Keratinocyte (primary cell): ENCODE data around the gene HOXC5. TPM values are rescaled to one million over a fixed set of nuclear protein-coding genes. Genes with fewer than 3 reads are reported as not detected.
A peak's percentile ranks its signal among the peaks of the same experiment; 100 is the strongest.

Experiments
- DNase-seq: peaks from one replicate; pipeline ENCODE4 v3.0.0-alpha.2; 2011; ENCODE audit warnings: low read depth, missing footprints, low spot score
- FAIRE-seq: peaks from 2 replicates; lab custom pipeline; 2011; peaks lifted over from hg19 to GRCh38; lab: Jason Lieb, UNC
- H2AFZ ChIP-seq: 2 replicates; pipeline ENCODE4 v1.6.0; 2012; ENCODE audit warnings: low read length, control low read depth, inconsistent platforms; ENCODE audit not compliant: control insufficient read depth
- H3K27ac ChIP-seq: 2 replicates; pipeline ENCODE4 v1.5.1; 2011; ENCODE audit warnings: low read length; ENCODE audit not compliant: control insufficient read depth, insufficient read depth
- H3K27me3 ChIP-seq: 3 replicates; pipeline ENCODE4 v1.6.0; 2011; ENCODE audit warnings: low read length; ENCODE audit not compliant: control insufficient read depth, insufficient read depth; ENCODE audit errors: extremely low read depth
- H3K36me3 ChIP-seq, 2 experiments: 2 replicates in 1 of 2; 3 replicates in 1 of 2; pipeline ENCODE4 v1.5.1; 2011; ENCODE audit warnings: low read length in 2 of 2, mild to moderate bottlenecking in 1 of 2; ENCODE audit not compliant: control insufficient read depth in 2 of 2, insufficient read depth in 2 of 2; ENCODE audit errors: extremely low read depth in 1 of 2
- H3K4me1 ChIP-seq: 3 replicates; pipeline ENCODE4 v1.5.1; 2011; ENCODE audit warnings: low read length; ENCODE audit not compliant: control insufficient read depth, insufficient read depth; ENCODE audit errors: extremely low read depth
- H3K4me2 ChIP-seq: 3 replicates; pipeline ENCODE4 v1.6.0; 2011; ENCODE audit warnings: low read depth, low read length; ENCODE audit not compliant: control insufficient read depth, insufficient read depth; ENCODE audit errors: extremely low read depth
- H3K4me3 ChIP-seq, 3 experiments: fragments of 200-600 bp in 1 of 3; sonication (generic) in 1 of 3; 2 replicates in 2 of 3; 3 replicates in 1 of 3; pipeline ENCODE4 v1.5.1; 2011 to 2016; ENCODE audit warnings: low read length in 3 of 3, mild to moderate bottlenecking in 3 of 3, control low read depth in 2 of 3, inconsistent platforms in 1 of 3, low read depth in 1 of 3, mixed read lengths in 1 of 3, mixed run types in 1 of 3, moderate library complexity in 1 of 3; ENCODE audit not compliant: control insufficient read depth in 2 of 3, insufficient read depth in 2 of 3; ENCODE audit errors: extremely low read depth in 1 of 3
- H3K79me2 ChIP-seq: 2 replicates; pipeline ENCODE4 v1.6.0; 2012; ENCODE audit warnings: low read length; ENCODE audit not compliant: control insufficient read depth, insufficient read depth
- H3K9ac ChIP-seq: 3 replicates; pipeline ENCODE4 v1.6.0; 2011; ENCODE audit warnings: low read length; ENCODE audit not compliant: control insufficient read depth, insufficient read depth; ENCODE audit errors: extremely low read depth
- H3K9me1 ChIP-seq: 3 replicates; pipeline ENCODE4 v1.6.0; 2011; ENCODE audit warnings: low read length; ENCODE audit not compliant: control insufficient read depth, insufficient read depth; ENCODE audit errors: extremely low read depth
- H3K9me3 ChIP-seq: 2 replicates; pipeline ENCODE4 v1.5.1; 2012; ENCODE audit warnings: low read depth, low read length; ENCODE audit not compliant: control insufficient read depth
- H4K20me1 ChIP-seq: 3 replicates; pipeline ENCODE4 v1.6.0; 2011; ENCODE audit warnings: low read length; ENCODE audit not compliant: control insufficient read depth, insufficient read depth; ENCODE audit errors: extremely low read depth
- EZH2 ChIP-seq: IDR thresholded peaks from one replicate; pipeline ENCODE4 v1.6.1; 2012; ENCODE audit warnings: inconsistent platforms, mild to moderate bottlenecking, low read length, moderate library complexity
- dilution Hi-C: fragments of 300-500 bp; cut with MboI; formaldehyde crosslinking; loops from one replicate; pipeline ENCODE4 v1.7.0; 2020; ENCODE audit warnings: low sequenced_read_pairs; ENCODE audit not compliant: extremely low pct_ligation_motif_present
- polyA plus RNA-seq, 5 experiments: library from polyadenylated mRNA; depleted of rRNA in 3 of 5; stranded (reverse) in 3 of 5; stranded (forward) in 1 of 5; unstranded in 1 of 5; fragments of >200 nt; gene quantifications; 1 replicate in 1 of 5; 2 replicates in 3 of 5; 3 replicates in 1 of 5; pipeline versions ENCODE4 v1.2.1 to v1.2.3, GENCODE V29; 2011 to 2012; ENCODE audit warnings: missing spikeins in 2 of 5, low read depth in 1 of 5, low replicate concordance in 1 of 5
- TF ChIP-seq, protein P1 (sequence below), 3 experiments: IDR thresholded peaks in 1 of 3; conservative IDR thresholded peaks in 1 of 3; optimal IDR thresholded peaks in 1 of 3; 2 replicates in 2 of 3; 3 replicates in 1 of 3; pipeline versions ENCODE3 to v1.5.1; 2011; ENCODE audit warnings: low read length in 3 of 3, mild to moderate bottlenecking in 3 of 3, moderate library complexity in 2 of 3, control low read depth in 1 of 3, inconsistent platforms in 1 of 3; ENCODE audit not compliant: insufficient read depth in 2 of 3; ENCODE audit errors: extremely low read depth in 1 of 3

HOXC5 gene
- polyA plus RNA-seq, 1 donor (not counting 4 experiments of a cell fraction or from before 2014, with no cell fraction given), result 0.18 TPM

DNA sequence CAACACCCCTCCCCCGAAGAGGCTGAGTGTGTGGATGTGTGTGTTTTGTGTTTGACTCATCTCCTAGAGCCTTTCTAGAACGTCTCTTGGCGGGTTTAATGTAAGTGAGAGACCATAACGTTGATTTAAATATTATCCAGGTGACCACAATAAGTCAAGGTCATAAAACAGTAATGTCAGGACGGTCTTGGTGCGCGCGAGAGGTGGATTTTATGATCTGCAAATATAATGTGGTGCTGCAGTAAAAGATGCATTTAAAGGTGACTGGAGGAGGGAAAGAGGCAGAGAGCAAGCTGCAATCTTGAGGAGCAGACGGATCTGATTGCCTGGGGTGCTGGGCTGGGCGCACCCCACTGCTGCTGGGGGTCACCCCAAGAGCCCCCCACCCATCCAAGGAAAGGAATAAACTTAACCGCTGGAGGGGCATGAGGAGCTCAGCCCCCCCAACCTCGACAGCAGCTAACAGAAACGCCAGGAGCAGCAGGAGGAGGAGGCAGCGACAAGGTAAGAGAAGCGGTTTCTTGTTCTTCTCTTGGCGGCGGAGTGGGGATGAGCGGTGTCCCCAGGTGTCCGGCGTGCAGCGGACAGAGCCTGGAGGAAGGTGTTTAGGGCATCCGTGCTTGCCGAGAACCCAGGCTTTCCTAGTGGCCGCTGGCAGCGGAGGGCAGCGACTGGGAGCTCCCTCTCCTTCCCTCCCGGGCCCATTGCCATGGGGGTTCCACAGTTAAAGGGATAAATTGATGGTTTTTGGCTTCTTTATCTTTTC lies 42.4 kb upstream of the HOXC5 start:
- H3K4me3 ChIP-seq, result no peak overlapping the region
- DNase-seq (no peak), FAIRE-seq (no peak)
- H3K79me2 ChIP-seq, result peaks cover 97% of the 10 kb centered on the region
- peak overlapping the region; percentile 12 for H3K4me2 ChIP-seq
- no peak overlapping the region for H3K9ac ChIP-seq
- H3K36me3 ChIP-seq, result peaks cover 0 to 2% of the 10 kb centered on the region in 2 experiments
- H3K27ac ChIP-seq, result no peak overlapping the region
- H3K9me3 ChIP-seq, result no peaks in the 10 kb centered on the region
- H3K4me1 ChIP-seq, result peaks cover 35% of the 10 kb centered on the region
- no peaks in the 10 kb centered on the region for H4K20me1 ChIP-seq
- H3K27me3 ChIP-seq, result no peaks in the 10 kb centered on the region
- H3K9me1 ChIP-seq, result no peaks in the 10 kb centered on the region
- no peak overlapping the region for H2AFZ ChIP-seq
- dilution Hi-C loops, result no loop called here
- TF ChIP-seq EZH2, result no peak
- TF ChIP-seq, protein P1, sequence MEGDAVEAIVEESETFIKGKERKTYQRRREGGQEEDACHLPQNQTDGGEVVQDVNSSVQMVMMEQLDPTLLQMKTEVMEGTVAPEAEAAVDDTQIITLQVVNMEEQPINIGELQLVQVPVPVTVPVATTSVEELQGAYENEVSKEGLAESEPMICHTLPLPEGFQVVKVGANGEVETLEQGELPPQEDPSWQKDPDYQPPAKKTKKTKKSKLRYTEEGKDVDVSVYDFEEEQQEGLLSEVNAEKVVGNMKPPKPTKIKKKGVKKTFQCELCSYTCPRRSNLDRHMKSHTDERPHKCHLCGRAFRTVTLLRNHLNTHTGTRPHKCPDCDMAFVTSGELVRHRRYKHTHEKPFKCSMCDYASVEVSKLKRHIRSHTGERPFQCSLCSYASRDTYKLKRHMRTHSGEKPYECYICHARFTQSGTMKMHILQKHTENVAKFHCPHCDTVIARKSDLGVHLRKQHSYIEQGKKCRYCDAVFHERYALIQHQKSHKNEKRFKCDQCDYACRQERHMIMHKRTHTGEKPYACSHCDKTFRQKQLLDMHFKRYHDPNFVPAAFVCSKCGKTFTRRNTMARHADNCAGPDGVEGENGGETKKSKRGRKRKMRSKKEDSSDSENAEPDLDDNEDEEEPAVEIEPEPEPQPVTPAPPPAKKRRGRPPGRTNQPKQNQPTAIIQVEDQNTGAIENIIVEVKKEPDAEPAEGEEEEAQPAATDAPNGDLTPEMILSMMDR (optimal IDR thresholded peaks at IDR 0.05 in 1 of 3, IDR thresholded peaks at IDR 0.05 in 1 of 3, conservative IDR thresholded peaks at IDR 0.05 in 1 of 3; ENCODE audit: extremely low read depth in 1 of 3, insufficient read depth in 2 of 3, low read length in 3 of 3), result no peak

DNA sequence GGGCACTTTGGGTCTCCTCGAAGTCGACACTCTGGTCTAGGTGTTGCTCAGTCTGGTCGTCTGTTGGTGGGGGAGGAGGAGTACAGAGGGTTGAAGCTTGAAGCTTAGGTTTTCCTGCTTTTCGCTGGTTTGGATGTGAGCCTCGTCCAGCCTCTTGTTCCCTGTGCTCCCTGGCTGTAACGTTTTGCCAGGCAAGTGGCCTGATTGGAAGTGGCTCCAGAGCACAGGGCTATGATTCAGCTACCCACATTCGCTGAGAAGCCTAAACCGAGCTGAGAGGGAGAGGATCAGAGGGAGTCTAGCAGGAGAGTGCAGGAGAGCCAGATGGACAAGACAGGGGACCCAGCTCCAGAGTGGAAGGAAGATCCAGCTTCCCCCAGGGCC lies 41.8 kb upstream of the HOXC5 start:
- Histone ChIP-seq H3K36me3 (peaks cover 0 to 2% of the 10 kb centered on the region in 2 experiments), H4K20me1 (no peaks in the 10 kb centered on the region), H3K79me2 (peaks cover 97% of the 10 kb centered on the region), H3K27ac (no peak overlapping the region), H3K4me3 (no peak overlapping the region), H3K27me3 (no peaks in the 10 kb centered on the region), H3K9me1 (no peaks in the 10 kb centered on the region), H3K4me1 (peaks cover 35% of the 10 kb centered on the region), H3K9ac (no peak overlapping the region), H3K9me3 (no peaks in the 10 kb centered on the region), H2AFZ (no peak overlapping the region), H3K4me2 (peak overlapping the region; percentile 12)
- dilution Hi-C loops, result no loop called here
- DNase-seq (no peak), FAIRE-seq (no peak)
- TF ChIP-seq, protein P1 (optimal IDR thresholded peaks at IDR 0.05 in 1 of 3, IDR thresholded peaks at IDR 0.05 in 1 of 3, conservative IDR thresholded peaks at IDR 0.05 in 1 of 3; ENCODE audit: extremely low read depth in 1 of 3, insufficient read depth in 2 of 3, low read length in 3 of 3), result no peak
- TF ChIP-seq EZH2, result no peak
